GM15510 (cell line): ENCODE results near the gene ESYT3.

Experiments used
- POLR2A ChIP-seq: IDR thresholded peaks from 3 replicates; pipeline ENCODE4 v1.6.1; 2011; ENCODE audit warnings: borderline replicate concordance; ENCODE audit not compliant: insufficient read length; ENCODE audit errors: extremely low read depth

The ESYT3 gene

DNA sequence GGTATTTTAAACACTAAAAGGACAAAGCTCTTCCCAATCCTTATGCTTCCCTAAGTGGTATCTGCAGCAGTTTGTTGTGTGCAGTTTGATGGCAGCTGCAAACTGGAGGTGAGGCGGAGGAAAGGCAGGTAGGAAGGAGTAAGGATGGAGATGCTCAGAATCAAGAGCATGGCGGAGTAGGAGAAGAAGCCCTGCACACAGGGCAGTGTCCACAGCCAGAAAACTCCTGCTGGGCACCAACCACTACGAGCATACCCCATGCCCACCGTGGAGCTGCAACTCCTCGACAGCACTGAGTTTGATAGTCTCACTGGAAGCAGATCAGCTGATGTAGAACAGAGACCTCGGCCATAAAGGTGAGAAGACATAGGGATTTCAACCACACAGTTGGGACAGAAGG lies 30.3 kb upstream of the ESYT3 start:
- no peak for TF ChIP-seq POLR2A

DNA sequence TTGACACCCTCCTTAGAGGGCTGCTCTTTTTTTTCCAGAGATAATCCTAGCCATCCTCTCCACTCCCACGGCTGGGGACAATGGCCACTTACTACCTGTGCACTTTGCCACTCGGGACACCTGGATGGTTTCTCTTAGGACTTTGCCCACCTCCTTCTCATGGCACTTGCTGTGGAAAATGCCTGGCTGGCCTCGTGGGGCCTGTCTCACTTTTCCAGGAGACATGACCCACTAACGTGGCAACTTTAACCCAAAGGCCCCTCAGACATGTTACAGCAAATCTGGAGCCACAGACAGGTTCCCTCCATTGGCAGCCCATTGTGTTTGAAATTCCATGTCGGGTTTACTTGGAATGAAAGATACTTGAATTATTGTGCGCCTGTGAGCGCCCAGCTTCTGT lies 29.4 kb upstream of the ESYT3 start:
- no peak for TF ChIP-seq POLR2A

DNA sequence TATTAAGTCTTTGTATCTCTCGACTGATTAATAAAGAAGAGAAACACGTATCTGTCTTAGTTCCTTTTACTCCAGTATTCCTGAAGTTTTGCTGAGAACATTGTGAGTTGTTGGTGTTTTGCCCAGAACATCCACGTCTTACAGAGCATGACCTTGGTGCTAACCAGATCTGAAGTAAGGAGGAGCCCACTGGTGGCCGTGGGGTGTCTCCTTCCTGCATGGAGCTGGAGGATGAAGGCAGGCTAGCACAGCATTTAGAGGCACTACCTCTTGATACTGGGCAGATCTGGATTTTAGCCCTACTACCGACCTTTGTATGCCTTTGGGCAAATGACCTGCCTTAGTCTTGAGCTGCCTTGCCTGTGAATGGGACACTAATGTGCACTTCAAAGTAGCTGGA lies 28.9 kb upstream of the ESYT3 start:
- no peak for TF ChIP-seq POLR2A

DNA sequence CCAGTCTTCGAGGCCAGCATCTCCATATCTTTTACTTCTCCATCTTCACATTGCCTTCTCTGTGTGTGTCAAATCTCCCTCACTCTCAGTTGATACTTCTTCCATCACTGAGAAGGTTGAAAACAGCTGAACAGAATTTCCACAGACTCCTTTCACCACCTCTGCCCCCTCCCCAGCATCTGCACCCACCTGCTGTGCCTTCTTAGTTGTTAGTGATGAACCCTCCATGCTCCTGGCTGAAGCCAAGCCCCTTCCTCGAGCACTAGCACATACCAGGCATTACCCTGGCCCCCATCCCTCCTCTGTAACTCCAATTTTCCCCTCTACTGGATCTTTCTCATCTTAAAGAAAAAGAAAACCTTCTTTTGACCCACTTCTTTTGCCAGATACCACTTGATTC lies 27.8 kb upstream of the ESYT3 start:
- no peak for TF ChIP-seq POLR2A

DNA sequence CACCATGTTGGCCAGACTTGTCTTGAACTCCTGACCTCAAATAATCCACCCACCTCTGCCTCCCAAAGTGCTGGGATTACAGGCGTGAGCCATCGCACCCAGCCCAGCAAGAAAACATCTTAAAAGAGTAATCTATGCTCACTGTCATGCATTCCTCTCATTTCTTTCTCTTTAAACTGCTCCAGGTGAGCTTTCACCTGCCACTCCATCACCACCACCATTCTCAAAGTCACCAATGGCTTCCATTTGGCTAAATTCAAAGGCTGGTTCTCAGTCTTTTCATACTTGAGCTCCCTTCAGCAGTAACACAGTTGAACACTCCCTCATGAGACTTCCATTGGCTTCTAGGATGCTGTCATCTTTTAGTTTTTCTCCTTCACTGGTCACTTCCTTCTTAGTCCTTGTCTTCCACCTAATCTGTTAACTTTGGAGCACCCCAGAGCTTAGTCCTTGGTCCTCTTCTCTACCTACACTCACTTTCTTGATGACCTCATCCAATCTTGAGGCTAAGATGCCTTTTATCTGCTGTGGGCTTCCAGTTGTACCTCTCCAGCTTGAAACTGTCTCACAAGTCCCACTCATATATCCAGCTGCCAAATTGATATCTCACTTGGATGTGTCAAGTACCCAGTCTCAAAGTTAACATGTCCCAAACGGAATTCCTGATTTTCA lies 27.0 kb upstream of the ESYT3 start:
- TF ChIP-seq POLR2A, result no peak

DNA sequence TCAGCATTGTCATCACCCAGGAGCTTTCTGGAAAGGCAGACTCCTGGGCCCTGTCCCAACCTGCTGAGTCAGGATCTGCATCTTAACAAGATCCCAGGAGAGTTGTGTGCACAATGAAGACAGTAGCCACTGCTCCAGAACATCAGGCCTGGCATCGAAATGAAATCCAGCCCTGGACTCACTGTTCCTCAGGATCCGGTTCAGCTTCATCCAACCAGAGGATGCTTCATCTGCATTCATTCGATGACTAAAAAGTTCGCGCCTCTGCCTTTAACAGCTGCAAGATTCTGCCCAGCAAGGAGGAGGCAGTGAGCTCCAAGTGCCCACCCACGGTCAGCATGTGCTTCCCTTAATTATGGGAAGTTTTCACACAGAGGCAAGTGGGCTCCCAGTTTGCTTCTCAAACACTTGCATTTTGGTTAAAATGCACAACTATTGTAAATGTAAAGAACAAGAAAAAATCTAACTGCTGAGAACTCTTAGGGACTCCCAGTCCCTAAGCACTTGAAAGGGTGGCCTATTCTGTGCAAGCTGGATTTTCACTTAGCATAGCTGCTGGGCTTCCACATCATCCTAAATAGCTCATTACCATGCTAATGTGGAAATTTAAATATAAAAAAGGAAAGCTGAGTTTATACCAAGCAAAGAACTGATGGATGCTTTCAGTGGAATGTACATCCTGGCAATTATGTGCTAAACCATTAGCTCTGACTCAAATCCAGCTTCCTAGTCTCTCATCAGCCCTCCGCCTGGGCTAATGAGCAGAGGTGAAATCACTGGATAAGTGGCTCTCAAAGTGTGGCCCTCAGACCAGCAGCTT lies 25.5 kb upstream of the ESYT3 start:
- TF ChIP-seq POLR2A, result no peak

DNA sequence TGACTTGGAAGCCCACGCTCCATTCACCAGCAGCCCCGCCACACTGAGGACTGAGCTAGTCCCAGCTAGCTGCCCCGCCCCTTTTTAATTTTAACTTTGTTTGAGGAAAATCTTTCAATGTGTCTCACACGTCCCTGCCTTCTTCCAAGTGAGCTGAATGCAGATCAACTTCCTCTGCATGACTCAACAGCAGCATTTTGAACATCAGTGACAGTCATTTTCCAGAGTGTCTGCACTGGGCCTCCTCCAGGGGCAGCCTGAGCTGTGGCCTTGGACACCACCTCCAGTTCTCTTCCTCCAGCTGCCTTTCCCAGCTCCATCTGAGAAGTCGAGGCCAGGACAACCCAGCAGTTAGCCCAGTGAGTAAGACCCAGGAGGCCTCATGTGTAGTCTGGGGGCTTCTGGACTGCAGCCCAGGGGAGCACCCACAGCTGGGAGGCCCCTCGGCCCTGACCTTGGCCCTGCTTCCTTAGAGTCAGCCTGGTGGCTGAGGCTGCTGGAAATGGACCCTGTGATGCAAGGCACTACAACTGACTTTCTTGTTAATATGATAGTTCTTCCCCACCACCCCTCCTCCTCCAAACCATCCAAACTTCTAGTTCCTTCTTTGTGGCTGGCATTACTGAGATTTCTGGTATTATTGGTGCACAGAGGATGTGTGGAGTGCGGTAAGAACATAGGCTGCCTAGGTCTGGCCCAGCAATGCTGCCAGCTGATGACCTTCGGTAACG lies 21.4 kb upstream of the ESYT3 start:
- TF ChIP-seq POLR2A, result no peak

DNA sequence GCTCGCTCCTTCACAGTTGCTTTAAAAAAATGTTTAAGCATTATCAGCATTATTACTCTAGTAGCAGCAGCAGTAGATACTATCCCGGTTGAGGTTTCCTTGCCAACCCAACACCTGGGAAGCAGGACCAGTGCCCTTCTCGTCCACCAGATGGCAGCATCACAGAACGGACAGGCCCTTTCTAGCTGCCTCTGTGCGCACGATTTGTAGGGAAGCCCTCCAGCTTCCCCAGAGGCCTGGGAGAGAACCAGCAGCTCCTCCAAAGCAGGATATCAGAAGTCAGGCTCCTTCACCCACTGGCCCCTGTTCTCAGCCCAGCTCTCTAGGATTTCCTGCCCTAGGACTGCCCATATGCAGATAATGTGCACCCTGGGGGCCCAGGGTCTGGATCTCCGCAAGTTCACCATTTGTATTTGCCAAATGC lies 16.8 kb upstream of the ESYT3 start:
- no peak for TF ChIP-seq POLR2A

DNA sequence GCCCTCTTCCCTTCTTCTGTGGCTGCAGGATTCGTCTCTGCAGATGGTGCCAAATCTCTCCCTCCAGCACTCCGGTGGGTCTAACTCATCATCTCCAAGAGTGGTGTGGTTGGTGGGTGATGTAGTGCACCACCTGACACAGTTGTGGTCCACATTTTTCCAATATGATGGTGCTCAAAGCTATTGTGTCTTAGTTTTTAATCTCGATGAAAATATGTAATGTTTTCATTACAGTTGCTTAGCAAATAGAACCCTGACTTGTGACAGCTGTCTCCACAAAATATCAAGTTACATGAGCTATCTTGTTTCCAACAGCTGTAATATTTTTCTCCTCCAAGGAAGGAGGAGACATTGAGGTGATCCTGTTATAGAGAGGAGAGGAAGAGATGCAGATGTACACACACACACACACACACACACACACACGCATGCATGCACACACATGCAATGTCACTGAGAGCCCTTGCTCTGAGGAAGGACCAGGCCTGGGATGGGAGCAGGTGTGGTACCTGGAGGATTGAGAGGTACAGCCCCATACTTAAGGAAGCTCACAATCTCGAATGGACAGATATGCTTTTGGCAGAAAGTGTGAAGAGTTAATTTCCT lies 15.7 kb upstream of the ESYT3 start:
- TF ChIP-seq POLR2A, result no peak

DNA sequence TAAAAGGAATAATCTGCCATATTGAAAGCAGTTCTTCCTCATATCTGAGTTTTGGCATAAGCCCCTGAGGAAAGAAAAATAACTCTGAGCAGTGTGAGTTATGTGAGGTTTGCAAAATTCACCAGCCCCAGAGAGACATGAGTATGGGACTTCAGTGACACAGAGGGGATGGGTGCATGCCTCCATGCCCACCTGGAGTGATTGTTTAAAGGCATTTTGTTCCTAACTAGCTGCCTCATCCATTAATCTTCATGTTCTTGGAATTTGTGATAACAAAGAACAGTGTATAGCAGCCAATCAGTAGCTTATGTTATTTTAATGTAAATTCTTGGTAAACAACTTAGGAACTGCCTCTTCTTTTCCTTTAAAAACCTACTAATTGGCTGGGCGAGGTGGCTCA lies 11.1 kb upstream of the ESYT3 start:
- no peak for TF ChIP-seq POLR2A

DNA sequence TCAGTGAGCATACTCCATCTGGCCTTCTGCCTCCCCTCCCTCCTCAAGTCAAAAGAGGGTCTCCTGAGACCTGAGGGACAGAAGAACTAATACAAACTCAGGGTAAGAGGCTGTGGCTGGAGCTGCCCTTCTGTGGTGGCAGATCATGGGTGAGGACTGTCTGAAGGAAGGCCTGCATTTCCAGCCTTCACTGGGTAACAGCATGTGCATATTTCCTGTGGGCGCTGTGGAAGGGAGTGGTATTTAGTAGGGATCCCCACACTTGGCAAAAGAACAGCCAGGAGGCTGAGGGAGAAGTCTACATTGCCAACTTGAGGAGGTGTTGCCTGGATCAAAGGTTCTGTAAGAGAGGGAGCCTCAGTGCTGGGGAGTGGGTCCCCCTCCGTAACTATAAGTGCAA lies 10.1 kb upstream of the ESYT3 start:
- no peak for TF ChIP-seq POLR2A

DNA sequence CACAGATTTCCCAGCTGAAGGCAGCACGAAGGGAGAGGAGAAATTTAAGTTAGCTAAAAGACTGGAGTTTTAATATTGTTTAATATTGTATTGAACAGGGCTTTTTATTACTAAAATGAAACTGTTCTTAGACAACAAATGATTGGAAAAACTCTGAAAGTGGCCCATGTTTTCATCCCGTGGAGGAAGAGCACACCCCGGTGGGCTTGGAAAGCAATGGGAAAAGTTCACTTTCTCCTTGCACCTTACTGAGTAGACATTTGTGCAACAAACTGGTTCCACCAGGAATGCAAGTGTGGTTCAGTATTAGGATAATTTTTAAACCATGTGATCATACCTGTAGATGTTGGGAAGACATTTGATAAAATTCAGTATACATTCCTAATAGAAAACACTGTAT lies 8.2 kb upstream of the ESYT3 start:
- no peak for TF ChIP-seq POLR2A

DNA sequence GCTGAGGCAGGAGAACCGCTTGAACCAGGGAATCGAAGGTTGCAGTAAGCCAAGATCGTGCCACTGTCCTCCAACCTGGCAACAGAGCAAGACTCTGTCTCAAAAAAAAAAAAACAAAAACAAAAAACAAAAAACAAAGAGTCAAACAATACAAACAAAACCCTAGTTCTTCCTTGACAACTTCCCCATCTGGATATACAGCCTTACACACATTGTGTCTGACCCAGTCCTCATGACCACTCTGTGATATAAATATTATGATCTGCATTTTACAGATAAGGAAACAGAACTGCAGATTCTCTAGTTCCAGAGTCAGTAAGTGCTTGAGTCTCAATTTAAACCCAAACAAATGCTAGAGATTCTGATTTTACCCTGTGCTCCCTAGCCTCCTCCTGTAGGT lies 4.8 kb upstream of the ESYT3 start:
- TF ChIP-seq POLR2A, result no peak

DNA sequence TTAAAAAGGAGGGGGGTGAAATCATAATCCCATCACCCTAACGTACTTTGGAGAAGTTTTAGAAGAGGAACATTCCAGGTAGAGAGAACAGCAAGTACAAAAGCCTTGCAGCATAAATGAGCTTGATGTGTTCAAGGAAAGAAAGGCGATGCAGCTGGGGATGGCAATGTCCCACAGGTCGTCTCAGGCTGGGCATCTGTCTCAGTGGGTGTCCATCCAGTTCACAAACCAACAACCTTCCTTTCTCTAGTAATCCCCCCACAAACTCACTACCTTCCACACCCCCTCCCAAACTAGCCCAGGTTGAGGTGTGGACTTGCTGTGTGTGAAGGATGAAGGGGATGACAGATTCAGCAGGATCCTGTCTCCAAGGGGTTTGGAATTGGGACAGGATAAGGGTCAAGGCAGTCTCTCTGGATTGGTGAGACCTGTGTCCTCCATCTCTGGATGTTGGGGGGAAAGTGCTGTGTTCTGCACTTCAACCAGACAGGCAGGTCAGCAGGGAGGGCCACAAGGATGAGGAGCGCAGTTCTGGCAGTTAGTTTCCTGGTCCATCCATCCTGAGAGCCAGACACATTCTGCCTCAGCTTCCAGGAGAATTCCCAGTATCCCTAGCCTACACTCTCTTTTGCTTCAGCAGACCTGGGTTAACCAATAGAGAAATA lies 1.7 kb upstream of the ESYT3 start:
- no peak for TF ChIP-seq POLR2A

DNA sequence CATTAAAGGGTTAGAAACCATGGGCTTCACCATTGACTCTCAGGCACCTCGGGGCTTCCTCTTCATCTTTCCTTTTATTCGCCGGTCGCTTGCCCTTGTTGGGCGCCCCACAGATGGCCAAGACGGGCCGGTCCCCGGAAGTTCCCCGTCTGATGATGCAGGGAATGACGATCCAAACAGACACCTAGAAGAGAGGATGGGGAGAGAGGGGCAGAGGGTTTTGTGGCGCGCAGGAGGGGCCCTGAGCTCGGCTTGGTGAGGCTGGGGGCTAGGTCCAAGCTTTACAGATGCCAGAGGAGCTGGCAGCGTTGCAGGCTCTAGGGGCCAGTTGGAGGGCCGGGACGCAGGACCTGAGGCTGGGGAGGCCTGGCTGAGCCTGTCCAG lies 532 bp upstream of the ESYT3 start:
- no peak for TF ChIP-seq POLR2A

DNA sequence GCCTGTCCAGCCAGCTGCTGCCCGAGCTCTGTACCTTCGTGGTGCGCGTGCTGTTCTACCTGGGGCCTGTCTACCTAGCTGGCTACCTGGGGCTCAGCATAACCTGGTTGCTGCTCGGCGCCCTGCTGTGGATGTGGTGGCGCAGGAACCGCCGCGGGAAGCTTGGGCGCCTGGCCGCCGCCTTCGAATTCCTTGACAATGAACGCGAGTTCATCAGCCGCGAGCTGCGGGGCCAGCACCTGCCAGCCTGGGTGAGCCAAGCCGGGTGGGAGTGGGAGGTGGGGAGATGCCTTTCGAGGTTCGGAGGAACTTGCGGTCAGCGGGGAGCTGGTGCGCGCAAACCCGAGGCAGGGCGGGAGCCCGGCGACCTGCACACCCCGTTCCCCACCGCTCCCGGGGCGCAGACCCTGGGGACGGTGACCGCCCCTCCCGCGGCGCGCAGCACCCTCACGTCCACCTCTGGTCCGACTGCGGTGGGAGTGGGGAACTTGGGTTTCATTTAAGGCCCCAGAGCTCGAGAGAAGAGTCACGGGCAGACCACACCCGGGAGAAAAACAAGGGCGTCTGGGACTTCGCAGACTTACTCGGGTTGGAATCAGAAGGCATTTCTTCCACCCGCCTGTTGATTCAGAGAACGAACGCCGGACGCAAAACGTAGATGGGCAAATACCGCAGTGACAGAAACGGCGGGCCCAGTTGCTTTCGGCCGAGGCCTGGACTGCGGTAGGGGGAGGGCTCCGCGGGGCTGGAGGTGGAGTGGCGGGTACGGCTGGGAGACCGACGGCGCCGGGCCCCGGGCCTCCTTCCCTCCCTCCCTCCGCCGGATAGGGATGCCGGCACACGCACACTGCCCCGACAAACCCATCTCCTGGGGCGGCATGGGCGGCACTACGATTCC lies 708 bp downstream of the ESYT3 start:
- TF ChIP-seq POLR2A, result no peak
